Lung (tissue), 12 donors: ENCODE measurements around the gene VPS13D. TPM values are rescaled to one million over a fixed set of nuclear protein-coding genes. Genes with fewer than 3 reads are reported as not detected.

Experiments
- ATAC-seq: fragments of 200-7000 bp; cut with Tn5 transposase; one replicate; pipeline ENCODE4 v1.9.1; 2020; ENCODE audit warnings: moderate number of reproducible peaks; ENCODE audit not compliant: insufficient read depth, low FRiP score
- DNase-seq, 3 donors: peaks; one replicate each; pipeline ENCODE4 v3.0.0-alpha.2; 2013 to 2017
- H3K27ac ChIP-seq, 2 donors: one replicate each; pipeline ENCODE4 v1.5.1; 2013; ENCODE audit warnings: mild to moderate bottlenecking in 2 of 2, moderate library complexity in 2 of 2, control low read depth in 1 of 2, inconsistent platforms in 1 of 2, low read depth in 1 of 2, low read length in 1 of 2
- H3K27me3 ChIP-seq, 3 donors: one replicate each; pipeline ENCODE4 v1.5.1; 2013; ENCODE audit warnings: low read length in 2 of 3; ENCODE audit not compliant: control insufficient read depth in 3 of 3, insufficient read depth in 3 of 3
- H3K36me3 ChIP-seq, 4 donors: one replicate each; pipeline ENCODE4 v1.5.1; 2013; ENCODE audit warnings: low read length in 4 of 4, mild to moderate bottlenecking in 1 of 4, moderate library complexity in 1 of 4; ENCODE audit not compliant: control insufficient read depth in 4 of 4, insufficient read depth in 4 of 4
- H3K4me1 ChIP-seq, 5 donors: one replicate each; pipeline ENCODE4 v1.5.1; 2013; ENCODE audit warnings: low read length in 5 of 5, mild to moderate bottlenecking in 2 of 5, moderate library complexity in 1 of 5; ENCODE audit not compliant: control insufficient read depth in 5 of 5, insufficient read depth in 5 of 5
- H3K4me3 ChIP-seq: one replicate; pipeline ENCODE4 v1.5.1; 2013; ENCODE audit warnings: mild to moderate bottlenecking, control low read depth, moderate library complexity
- H3K9ac ChIP-seq, 2 donors: one replicate each; pipeline ENCODE4 v1.5.1; 2013; ENCODE audit warnings: low read length in 2 of 2, control low read depth in 1 of 2; ENCODE audit not compliant: insufficient read depth in 1 of 2
- H3K9me3 ChIP-seq, 4 donors: one replicate each; pipeline ENCODE4 v1.5.1; 2013; ENCODE audit warnings: low read length in 3 of 4, mild to moderate bottlenecking in 1 of 4, moderate library complexity in 1 of 4; ENCODE audit not compliant: control insufficient read depth in 4 of 4, insufficient read depth in 3 of 4
- WGBS, 2 donors: extraction: QIAGEN DNeasy Blood & Tissue Kit; methylation state at CpG; one replicate each; pipeline ENCODE4 v1.1.7; 2013; 5-methylcytosine and 5-hydroxymethylcytosine counted together
- polyA plus RNA-seq, 2 donors: library from polyadenylated mRNA; stranded (reverse); fragments of 200-250 nt; gene quantifications; one replicate each; pipeline ENCODE4 v1.2.1, GENCODE V29; 2013
- total RNA-seq, 2 donors: library from RNA; depleted of rRNA in 1 of 2; stranded (reverse); fragments of >200 nt in 1 of 2; gene quantifications; one replicate each; pipeline ENCODE4 v1.2.1, GENCODE V29; 2014 to 2021
- TF ChIP-seq, protein P1 (sequence below): IDR thresholded peaks from 2 replicates; pipeline ENCODE4 v1.5.1; 2012; ENCODE audit warnings: mild to moderate bottlenecking; ENCODE audit errors: control extremely low read depth, extremely low read depth
- donor health status: control.
- donor health status: control.
- donor health status: Bipolar disorder and iron deficiency.
- donor health status: healthy.
- donor health status: DM: yes; HTN: yes; CAD: no.

Gene VPS13D
- total and polyA plus RNA-seq, 4 donors: 18.4 to 76.0 (median 37.5) TPM

DNA sequence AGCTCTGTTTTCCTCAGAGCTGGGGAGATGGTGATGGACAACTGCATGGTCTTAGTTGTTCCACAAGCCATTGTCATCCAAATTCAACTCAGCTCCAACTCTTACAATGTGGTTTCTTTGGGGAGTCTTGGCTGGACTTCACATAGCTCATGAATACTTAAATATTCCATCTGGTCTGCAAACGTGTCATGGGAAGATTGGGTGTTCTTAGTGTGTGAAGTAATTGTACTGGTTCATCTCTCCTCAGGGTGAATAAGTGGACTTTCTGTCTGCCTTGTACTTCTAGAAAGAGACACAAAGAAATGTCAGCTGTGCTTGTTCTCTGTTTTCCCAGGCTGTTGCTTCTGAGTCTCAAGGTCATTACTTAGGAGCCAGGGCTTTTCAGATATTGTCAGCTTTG, 106.6 kb downstream of the VPS13D start:
- no peaks in the 10 kb centered on the region for H3K27me3 ChIP-seq
- TF ChIP-seq, protein P1, sequence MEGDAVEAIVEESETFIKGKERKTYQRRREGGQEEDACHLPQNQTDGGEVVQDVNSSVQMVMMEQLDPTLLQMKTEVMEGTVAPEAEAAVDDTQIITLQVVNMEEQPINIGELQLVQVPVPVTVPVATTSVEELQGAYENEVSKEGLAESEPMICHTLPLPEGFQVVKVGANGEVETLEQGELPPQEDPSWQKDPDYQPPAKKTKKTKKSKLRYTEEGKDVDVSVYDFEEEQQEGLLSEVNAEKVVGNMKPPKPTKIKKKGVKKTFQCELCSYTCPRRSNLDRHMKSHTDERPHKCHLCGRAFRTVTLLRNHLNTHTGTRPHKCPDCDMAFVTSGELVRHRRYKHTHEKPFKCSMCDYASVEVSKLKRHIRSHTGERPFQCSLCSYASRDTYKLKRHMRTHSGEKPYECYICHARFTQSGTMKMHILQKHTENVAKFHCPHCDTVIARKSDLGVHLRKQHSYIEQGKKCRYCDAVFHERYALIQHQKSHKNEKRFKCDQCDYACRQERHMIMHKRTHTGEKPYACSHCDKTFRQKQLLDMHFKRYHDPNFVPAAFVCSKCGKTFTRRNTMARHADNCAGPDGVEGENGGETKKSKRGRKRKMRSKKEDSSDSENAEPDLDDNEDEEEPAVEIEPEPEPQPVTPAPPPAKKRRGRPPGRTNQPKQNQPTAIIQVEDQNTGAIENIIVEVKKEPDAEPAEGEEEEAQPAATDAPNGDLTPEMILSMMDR: no peak
- H3K27ac ChIP-seq: peak overlapping the region in 1 of 2 donors; percentile 82
- no peak overlapping the region for H3K9ac ChIP-seq
- peaks cover 10 to 20% (median 13%) of the 10 kb centered on the region in 4 donors for H3K36me3 ChIP-seq
- no peak overlapping the region for H3K4me3 ChIP-seq
- H3K9me3 ChIP-seq: peaks cover 0 to 2% (median 0%) of the 10 kb centered on the region in 4 donors
- 66 to 77% methylated on average over 1 of the region's 1 CpG for WGBS, 2 donors
- ATAC-seq: no peak
- peaks cover 0 to 30% (median 0%) of the 10 kb centered on the region in 5 donors for H3K4me1 ChIP-seq
- no peak for DNase-seq

DNA sequence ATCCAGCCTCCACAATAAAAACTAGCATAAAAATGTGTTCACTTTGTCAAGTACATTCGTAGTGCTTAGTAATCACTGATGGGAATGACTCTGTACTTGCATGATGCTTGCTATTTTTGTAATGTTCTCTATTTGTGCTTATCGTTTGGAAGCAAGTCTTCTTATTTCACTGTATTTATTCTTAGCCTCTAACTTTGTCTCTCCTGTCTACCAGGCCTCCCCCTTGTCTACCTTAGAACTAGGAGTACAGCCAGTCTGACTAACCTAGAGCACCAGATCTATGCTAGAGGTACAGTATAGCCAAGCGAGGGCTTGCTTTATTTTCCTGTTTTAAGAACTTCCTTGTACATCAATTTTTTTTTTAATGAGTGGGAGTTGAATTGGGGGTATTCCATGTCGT, 108.2 kb downstream of the VPS13D start:
- H3K27me3 ChIP-seq: no peaks in the 10 kb centered on the region
- no peak for DNase-seq
- no peak overlapping the region for H3K9ac ChIP-seq
- peaks cover 0 to 2% (median 0%) of the 10 kb centered on the region in 4 donors for H3K9me3 ChIP-seq
- TF ChIP-seq, protein P1: no peak
- no peak overlapping the region for H3K4me3 ChIP-seq
- peaks cover 10 to 20% (median 12%) of the 10 kb centered on the region in 4 donors for H3K36me3 ChIP-seq
- H3K27ac ChIP-seq: peak overlapping the region in 1 of 2 donors; percentile 91
- no peak for ATAC-seq
- H3K4me1 ChIP-seq: peaks cover 0 to 38% (median 5%) of the 10 kb centered on the region in 5 donors
- 81 to 89% methylated on average over 4 of the region's 4 CpGs for WGBS, 2 donors

DNA sequence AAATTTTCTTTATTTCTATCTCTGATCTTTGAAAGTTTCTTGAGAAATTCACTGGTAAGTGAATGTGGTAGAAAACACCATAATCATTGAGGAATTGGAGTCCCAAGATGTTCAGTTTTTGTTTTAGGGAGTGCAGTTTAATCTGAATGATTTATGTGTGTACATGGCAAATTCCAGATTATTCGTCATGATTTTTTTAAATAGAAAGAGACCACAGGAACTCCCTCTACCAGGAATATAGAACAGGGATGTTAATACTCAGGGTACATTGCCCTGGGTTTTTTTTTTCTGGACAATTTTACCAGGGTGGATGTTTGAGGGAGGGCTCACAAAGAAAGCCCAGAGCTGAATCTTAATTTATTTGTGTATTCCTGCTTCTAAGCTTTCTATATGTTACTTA, 109.0 kb downstream of the VPS13D start:
- Histone ChIP-seq H3K27me3 (no peaks in the 10 kb centered on the region), H3K9me3 (peaks cover 0 to 2% (median 0%) of the 10 kb centered on the region in 4 donors), H3K9ac (no peak overlapping the region), H3K4me1 (peaks cover 0 to 38% (median 5%) of the 10 kb centered on the region in 5 donors), H3K27ac (peak overlapping the region in 1 of 2 donors; percentile 91), H3K36me3 (peaks cover 2 to 15% (median 10%) of the 10 kb centered on the region in 4 donors), H3K4me3 (no peak overlapping the region)
- DNase-seq (no peak), ATAC-seq (no peak)
- WGBS, 2 donors: 80 to 81% methylated on average over 1 of the region's 1 CpG
- TF ChIP-seq, protein P1: no peak

DNA sequence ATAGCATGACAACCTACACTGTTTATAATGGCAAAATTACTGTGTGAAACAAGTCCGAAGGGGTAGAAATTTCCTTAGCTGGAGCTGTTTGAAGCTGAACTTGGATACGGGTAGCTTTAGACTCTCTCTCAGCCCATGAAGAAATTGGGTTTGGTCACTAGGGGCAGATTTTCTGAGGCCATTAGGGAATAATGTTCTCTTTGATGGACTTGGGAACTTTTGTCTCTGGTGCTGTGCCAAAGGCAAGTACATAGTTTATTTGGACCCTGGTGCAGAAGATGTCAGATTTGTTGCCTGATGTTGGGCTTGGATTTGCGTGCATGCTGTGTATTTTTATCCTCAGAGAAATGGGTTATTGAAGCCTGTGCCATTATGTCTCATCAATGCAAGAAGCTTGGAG, 109.6 kb downstream of the VPS13D start:
- H3K4me3 ChIP-seq: no peak overlapping the region
- H3K4me1 ChIP-seq: peaks cover 3 to 42% (median 5%) of the 10 kb centered on the region in 5 donors
- WGBS, 2 donors: 79 to 89% methylated on average over 3 of the region's 3 CpGs
- no peaks in the 10 kb centered on the region for H3K27me3 ChIP-seq
- DNase-seq (peak in 2 of 3 donors; percentile 16 to 54), ATAC-seq (no peak)
- TF ChIP-seq, protein P1: no peak
- peak overlapping the region in 1 of 2 donors; percentile 91 for H3K27ac ChIP-seq
- H3K36me3 ChIP-seq: peaks cover 0 to 13% (median 9%) of the 10 kb centered on the region in 4 donors
- no peaks in the 10 kb centered on the region for H3K9me3 ChIP-seq
- H3K9ac ChIP-seq: no peak overlapping the region
